Tibial artery (tissue), 4 donors: ENCODE measurements around the gene LSAMP.

Experiments used
- DNase-seq, 2 donors: peaks; one replicate each; pipeline ENCODE4 v3.0.0-alpha.2; 2019
- H3K27ac ChIP-seq, 2 donors: fragments of 200-600 bp; sonication (generic) in 1 of 2; 1 replicate in 1 of 2; 2 replicates in 1 of 2; pipeline ENCODE4 v1.5.1; 2018 to 2019; ENCODE audit warnings: mild to moderate bottlenecking in 1 of 2
- H3K27me3 ChIP-seq, 2 donors: fragments of 200-600 bp; sonication (generic) in 1 of 2; one replicate each; pipeline versions ENCODE4 v1.5.1 to v1.6.0; 2016 to 2019
- H3K36me3 ChIP-seq, 3 donors: fragments of 200-600 bp; sonication (generic) in 2 of 3; one replicate each; pipeline ENCODE4 v1.5.1; 2016 to 2019; ENCODE audit warnings: mild to moderate bottlenecking in 2 of 3
- H3K4me1 ChIP-seq, 4 donors: fragments of 200-600 bp; sonication (generic) in 2 of 4; 1 replicate in 3 of 4; 2 replicates in 1 of 4; pipeline ENCODE4 v1.5.1; 2016 to 2019
- H3K4me3 ChIP-seq, 2 donors: fragments of 200-600 bp; sonication (generic) in 1 of 2; 1 replicate in 1 of 2; 2 replicates in 1 of 2; pipeline ENCODE4 v1.5.1; 2018 to 2019; ENCODE audit warnings: mild to moderate bottlenecking in 2 of 2
- H3K9me3 ChIP-seq, 3 donors: fragments of 200-600 bp; sonication (generic) in 1 of 3; one replicate each; pipeline ENCODE4 v1.5.1; 2016 to 2019
- intact Hi-C: fragments of 100-400 bp; cut with DNase I; formaldehyde crosslinking; loops from one replicate; pipeline ENCODE4 v1.15.0; 2023; ENCODE audit warnings: low total_unique reads
- TF ChIP-seq, protein P1 (sequence below), 2 experiments: fragments of 200-600 bp in 1 of 2; fragments of 450-650 bp in 1 of 2; IDR thresholded peaks; one replicate each; pipeline ENCODE4 v1.5.1; 2017 to 2019; ENCODE audit warnings: antibody characterized with exemption in 2 of 2, mild to moderate bottlenecking in 1 of 2, moderate library complexity in 1 of 2

LSAMP gene

GRCh38 chr3:116337229-116337628 is 108.1 kb downstream of the LSAMP start:
- Histone ChIP-seq H3K27me3 (no peaks in the 10 kb centered on the region), H3K27ac (no peak overlapping the region), H3K4me1 (no peaks in the 10 kb centered on the region), H3K36me3 (no peaks in the 10 kb centered on the region), H3K9me3 (peaks cover 0 to 4% (median 0%) of the 10 kb centered on the region in 3 donors), H3K4me3 (no peak overlapping the region)
- intact Hi-C loops: no loop called here
- DNase-seq: no peak
- TF ChIP-seq, protein P1, sequence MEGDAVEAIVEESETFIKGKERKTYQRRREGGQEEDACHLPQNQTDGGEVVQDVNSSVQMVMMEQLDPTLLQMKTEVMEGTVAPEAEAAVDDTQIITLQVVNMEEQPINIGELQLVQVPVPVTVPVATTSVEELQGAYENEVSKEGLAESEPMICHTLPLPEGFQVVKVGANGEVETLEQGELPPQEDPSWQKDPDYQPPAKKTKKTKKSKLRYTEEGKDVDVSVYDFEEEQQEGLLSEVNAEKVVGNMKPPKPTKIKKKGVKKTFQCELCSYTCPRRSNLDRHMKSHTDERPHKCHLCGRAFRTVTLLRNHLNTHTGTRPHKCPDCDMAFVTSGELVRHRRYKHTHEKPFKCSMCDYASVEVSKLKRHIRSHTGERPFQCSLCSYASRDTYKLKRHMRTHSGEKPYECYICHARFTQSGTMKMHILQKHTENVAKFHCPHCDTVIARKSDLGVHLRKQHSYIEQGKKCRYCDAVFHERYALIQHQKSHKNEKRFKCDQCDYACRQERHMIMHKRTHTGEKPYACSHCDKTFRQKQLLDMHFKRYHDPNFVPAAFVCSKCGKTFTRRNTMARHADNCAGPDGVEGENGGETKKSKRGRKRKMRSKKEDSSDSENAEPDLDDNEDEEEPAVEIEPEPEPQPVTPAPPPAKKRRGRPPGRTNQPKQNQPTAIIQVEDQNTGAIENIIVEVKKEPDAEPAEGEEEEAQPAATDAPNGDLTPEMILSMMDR (IDR thresholded peaks at IDR 0.05): no peak

GRCh38 chr3:116331380-116331779 is 113.9 kb downstream of the LSAMP start:
- no peak overlapping the region for H3K4me3 ChIP-seq
- no peaks in the 10 kb centered on the region for H3K36me3 ChIP-seq
- no peaks in the 10 kb centered on the region for H3K4me1 ChIP-seq
- H3K27ac ChIP-seq: no peak overlapping the region
- DNase-seq: no peak
- peaks cover 0 to 5% (median 0%) of the 10 kb centered on the region in 3 donors for H3K9me3 ChIP-seq
- TF ChIP-seq, protein P1 (IDR thresholded peaks at IDR 0.05): no peak
- H3K27me3 ChIP-seq: no peaks in the 10 kb centered on the region
- intact Hi-C loops: no loop called here

DNA sequence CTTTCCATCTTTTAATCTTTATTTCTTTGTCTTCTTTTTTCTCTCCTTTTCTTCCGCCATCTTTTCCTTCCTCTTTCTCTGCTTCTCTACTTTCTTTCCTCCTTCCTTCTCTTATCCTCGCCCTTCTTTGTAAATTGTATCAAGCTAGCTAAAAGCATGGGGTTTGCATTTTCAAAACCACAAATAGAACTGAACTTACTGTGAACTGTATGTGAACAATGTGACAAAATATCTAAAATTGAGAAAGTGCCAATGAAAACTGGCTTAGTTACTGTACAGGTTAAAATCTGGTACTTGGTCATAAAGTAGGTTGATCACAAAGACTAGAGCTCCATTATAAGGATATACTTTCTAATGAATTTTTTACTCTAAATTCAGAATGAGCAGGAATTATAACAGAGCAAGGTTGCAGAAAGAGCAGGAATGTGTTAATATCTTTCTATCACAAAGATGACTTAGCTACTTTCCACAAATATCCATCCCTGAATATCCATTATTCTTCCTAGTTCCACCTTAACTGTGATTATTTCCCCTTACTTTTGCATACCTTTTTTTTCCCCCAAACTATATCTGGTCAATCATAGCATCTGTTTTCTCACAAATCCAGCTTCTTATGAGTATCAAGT is 122.4 kb downstream of the LSAMP start:
- no peaks in the 10 kb centered on the region for H3K27me3 ChIP-seq
- H3K4me3 ChIP-seq: no peak overlapping the region
- no peak for DNase-seq
- H3K9me3 ChIP-seq: no peaks in the 10 kb centered on the region
- intact Hi-C loops: no loop called here
- H3K4me1 ChIP-seq: no peaks in the 10 kb centered on the region
- H3K27ac ChIP-seq: no peak overlapping the region
- TF ChIP-seq, protein P1 (IDR thresholded peaks at IDR 0.05): no peak
- no peaks in the 10 kb centered on the region for H3K36me3 ChIP-seq

GRCh38 chr3:116318370-116318769 is 126.9 kb downstream of the LSAMP start:
- H3K36me3 ChIP-seq: no peaks in the 10 kb centered on the region
- no peak overlapping the region for H3K27ac ChIP-seq
- TF ChIP-seq, protein P1 (IDR thresholded peaks at IDR 0.05): no peak
- intact Hi-C loops: no loop called here
- no peaks in the 10 kb centered on the region for H3K4me1 ChIP-seq
- no peaks in the 10 kb centered on the region for H3K27me3 ChIP-seq
- no peak for DNase-seq
- H3K4me3 ChIP-seq: no peak overlapping the region
- no peaks in the 10 kb centered on the region for H3K9me3 ChIP-seq

- no peak overlapping the region for H3K4me3 ChIP-seq
- intact Hi-C loops: no loop called here
- no peaks in the 10 kb centered on the region for H3K4me1 ChIP-seq
- H3K9me3 ChIP-seq: no peaks in the 10 kb centered on the region
- H3K27me3 ChIP-seq: no peaks in the 10 kb centered on the region
- H3K36me3 ChIP-seq: no peaks in the 10 kb centered on the region
- TF ChIP-seq, protein P1 (IDR thresholded peaks at IDR 0.05): no peak
- no peak for DNase-seq
- no peak overlapping the region for H3K27ac ChIP-seq
Measured at GRCh38 chr3:116316771-116317170, 128.5 kb downstream of the LSAMP start.

DNA sequence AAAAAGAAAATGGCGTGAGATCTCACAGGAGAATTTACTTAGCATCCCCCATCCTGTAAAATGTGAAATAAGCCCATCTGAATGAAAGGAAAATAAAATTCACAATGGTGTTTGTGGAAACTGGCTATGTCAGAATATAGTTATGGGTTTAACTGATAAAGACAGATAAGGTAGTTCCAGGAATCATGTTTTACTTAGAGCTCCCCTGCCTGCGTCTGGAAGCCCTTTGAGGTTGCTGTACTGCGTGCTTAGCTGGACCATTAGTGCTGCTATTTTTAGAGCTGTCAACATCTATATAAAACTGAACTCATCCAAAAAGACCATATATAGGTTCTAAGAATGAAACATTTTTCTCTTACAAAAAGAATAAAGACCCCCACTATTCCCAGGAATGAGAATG is 130.8 kb downstream of the LSAMP start:
- no peaks in the 10 kb centered on the region for H3K9me3 ChIP-seq
- no peak for DNase-seq
- no peak overlapping the region for H3K27ac ChIP-seq
- intact Hi-C loops: no loop called here
- TF ChIP-seq, protein P1 (IDR thresholded peaks at IDR 0.05): no peak
- no peaks in the 10 kb centered on the region for H3K27me3 ChIP-seq
- H3K36me3 ChIP-seq: no peaks in the 10 kb centered on the region
- no peaks in the 10 kb centered on the region for H3K4me1 ChIP-seq
- no peak overlapping the region for H3K4me3 ChIP-seq
